Subcutaneous adipose tissue (tissue), 4 donors: ENCODE results near the gene DYNC1I1. TPM values are rescaled to one million over a fixed set of nuclear protein-coding genes. Genes with fewer than 3 reads are reported as not detected.

Experiments
- total RNA-seq, 4 donors: library from RNA; depleted of rRNA; stranded (reverse); fragments of >200 nt; gene quantifications; one replicate each; pipeline ENCODE4 v1.1.0, GENCODE V29; 2016
- TF ChIP-seq, protein P1 (sequence below): fragments of 450-650 bp; IDR thresholded peaks from one replicate; pipeline ENCODE4 v1.5.1; 2016; ENCODE audit warnings: low read depth, mild to moderate bottlenecking, control low read depth, antibody characterized with exemption, moderate library complexity

The DYNC1I1 gene
- total RNA-seq, 4 donors from 2014 or later: 4.5 to 8.1 (median 5.1) TPM

DNA sequence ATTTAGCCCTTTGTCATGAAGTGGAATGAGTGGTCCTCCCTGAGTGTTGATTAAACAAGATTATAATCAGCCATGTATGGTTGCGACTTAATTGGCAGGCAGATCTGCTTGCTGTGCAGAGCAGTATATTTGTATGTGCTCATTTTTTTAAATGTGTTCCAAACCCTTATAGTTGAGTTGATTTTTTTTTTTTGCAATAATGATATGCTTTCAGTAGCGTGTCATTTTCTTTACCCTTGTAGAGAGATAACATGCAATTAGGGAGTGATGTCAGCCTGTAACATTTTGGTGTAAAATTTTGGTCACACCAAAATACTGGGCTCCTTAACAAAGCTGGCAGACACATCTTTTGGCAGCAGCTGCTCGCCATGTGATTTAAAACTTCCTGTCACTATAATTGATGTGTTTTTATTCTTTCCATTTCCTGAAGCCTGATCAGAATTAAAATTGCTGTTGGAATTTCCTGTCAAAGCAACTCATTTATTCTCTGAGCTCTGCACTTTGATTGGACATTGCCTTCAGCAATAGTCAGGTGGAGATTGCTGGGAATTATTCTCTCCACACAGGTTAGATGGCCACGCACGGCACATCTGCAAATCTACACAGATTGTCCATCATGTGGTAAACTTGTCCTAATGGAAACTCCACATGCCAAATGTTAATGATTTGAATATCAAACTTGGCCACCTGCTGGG is 125.3 kb downstream of the DYNC1I1 start:
- TF ChIP-seq, protein P1, sequence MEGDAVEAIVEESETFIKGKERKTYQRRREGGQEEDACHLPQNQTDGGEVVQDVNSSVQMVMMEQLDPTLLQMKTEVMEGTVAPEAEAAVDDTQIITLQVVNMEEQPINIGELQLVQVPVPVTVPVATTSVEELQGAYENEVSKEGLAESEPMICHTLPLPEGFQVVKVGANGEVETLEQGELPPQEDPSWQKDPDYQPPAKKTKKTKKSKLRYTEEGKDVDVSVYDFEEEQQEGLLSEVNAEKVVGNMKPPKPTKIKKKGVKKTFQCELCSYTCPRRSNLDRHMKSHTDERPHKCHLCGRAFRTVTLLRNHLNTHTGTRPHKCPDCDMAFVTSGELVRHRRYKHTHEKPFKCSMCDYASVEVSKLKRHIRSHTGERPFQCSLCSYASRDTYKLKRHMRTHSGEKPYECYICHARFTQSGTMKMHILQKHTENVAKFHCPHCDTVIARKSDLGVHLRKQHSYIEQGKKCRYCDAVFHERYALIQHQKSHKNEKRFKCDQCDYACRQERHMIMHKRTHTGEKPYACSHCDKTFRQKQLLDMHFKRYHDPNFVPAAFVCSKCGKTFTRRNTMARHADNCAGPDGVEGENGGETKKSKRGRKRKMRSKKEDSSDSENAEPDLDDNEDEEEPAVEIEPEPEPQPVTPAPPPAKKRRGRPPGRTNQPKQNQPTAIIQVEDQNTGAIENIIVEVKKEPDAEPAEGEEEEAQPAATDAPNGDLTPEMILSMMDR: no peak

DNA sequence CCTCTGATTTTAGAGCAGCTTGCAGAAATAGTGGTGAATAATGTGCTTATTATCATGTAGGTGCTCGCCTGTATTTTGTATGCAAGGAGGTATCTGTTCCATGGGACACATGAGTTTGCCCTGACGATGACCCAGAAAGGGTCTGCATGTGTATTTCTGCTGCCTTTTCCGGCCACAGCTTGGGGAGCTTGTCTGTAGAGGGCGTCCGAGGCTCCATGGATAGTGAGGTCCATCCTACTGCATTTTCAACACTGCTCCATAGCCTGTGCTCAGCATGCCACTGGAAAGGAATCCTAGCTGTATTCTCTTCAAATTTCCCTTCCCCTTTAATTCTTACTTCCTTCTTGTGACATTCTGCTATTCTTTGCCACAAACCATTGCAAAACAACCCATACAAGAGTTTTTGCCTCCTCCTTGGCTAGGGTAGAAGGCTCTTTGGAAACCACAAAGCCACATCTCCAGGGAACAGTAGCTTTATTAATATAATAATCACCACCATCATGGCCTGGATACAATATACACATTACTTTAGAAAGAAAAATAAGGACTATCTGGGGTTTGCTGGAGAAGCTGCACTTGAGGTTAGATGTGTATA is 127.7 kb downstream of the DYNC1I1 start:
- TF ChIP-seq, protein P1: no peak

DNA sequence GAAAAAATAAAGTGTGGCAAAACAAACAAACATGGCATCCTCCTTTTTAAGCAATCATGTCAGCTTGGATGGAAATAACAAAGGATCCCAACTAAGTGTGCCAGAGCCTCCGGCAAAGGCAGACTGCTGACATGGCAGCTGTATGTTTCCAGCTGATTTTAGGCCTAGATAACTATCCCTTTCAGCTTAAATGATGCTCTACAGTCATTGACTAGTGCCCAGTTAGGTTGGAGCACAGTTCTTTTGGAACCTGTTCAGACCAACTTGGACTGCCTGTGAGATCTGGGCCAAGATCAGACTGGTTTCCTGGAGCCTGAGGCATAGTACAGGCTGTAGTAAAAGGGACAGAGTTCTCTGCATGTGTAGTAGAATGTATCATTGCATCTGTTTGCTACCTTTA is 128.7 kb downstream of the DYNC1I1 start:
- TF ChIP-seq, protein P1: no peak

DNA sequence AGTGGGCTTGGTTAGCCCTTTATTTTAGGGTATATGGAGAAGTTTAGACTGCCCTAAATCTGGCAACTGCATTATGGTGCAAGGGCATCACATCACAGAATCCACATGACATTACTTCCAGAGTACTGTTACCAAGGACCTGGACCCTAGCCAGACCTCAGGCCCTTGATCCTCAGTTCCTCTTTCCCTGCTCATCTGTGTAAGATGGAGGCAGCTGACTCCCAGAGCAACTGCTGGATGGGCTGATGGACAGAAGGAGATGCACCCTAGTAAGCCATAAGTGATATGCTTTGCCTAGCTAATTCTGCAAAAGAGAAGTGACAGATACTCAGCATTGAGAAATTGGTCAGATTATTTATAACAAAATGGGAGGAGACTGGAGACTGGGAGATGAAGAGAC is 131.7 kb downstream of the DYNC1I1 start:
- TF ChIP-seq, protein P1: no peak

DNA sequence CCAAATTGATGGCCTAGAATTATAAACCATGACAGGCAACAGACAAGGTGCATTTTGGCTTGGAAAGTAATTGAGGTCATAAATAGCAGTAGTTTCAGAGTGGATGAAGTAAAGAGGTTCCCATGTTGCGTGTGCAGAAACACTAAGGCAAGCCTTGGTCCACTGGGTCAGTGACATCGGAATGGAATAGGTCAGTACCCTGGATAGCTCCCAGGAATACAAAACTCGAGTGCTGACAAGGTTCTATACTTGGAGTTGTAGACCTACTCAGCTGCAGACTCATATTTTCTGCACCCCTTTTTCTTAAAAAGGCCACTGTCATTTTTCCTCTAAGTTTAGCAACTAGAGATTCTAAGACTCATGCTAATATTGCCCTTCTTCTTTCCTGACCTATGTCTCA is 132.8 kb downstream of the DYNC1I1 start:
- TF ChIP-seq, protein P1: no peak

DNA sequence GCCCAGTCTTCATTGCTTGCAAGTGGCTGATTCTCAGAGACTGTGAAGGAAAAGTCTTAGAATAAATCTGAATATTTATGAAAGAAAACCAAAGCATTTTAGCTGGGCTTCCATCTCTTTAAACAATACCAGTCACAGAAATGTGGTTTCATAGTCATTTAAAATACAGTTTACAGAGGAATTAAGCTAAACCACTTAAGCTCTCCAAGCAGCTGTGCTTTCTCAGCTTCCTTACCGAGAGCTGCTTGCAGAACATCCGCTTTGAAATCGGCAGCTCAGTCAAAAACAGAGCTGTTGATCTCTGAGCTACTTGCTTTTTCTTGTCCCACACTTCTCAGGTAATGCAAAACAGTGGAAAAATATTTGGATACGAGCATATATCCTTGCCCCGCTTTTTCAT is 134.5 kb downstream of the DYNC1I1 start:
- TF ChIP-seq, protein P1: no peak

DNA sequence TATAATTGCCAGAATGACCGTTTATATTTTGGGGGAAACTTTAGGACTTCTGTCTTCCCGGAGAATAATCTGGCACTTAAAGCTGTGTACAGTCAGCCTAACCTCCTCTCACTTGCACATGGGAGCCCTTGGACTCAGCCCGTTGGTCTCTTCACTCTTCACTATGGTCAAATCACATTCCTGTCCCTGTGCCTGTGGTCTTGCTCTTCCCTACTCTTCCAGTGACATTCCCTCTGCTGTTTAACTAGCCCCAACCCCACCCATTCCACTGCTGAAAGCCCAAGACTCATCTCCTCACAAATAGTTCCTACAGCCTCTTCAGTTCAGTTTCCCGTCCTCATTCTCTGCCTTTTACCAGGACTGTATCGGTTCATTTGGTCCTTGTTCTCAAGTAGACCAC is 135.0 kb downstream of the DYNC1I1 start:
- TF ChIP-seq, protein P1: no peak
